Measurements from ENCODE around the gene CHRNB2.

The CHRNB2 gene

GRCh38 chr1:154595621-154596020 is 28.0 kb downstream of the CHRNB2 start:
- H3K4me1 ChIP-seq (ENCODE audit: insufficient read depth, poor library complexity, severe bottlenecking): no peaks in the 10 kb centered on the region
- no peak overlapping the region for H3K27ac ChIP-seq (ENCODE audit: poor library complexity, severe bottlenecking)
- ATAC-seq (ENCODE audit: low read depth) (peak; percentile 79), DNase-seq (ENCODE audit: low spot score) (no peak)
- H3K4me3 ChIP-seq (ENCODE audit: severe bottlenecking): no peak overlapping the region
- H3K36me3 ChIP-seq (ENCODE audit: low read depth): peaks cover 98% of the 10 kb centered on the region
- H3K9me3 ChIP-seq (ENCODE audit: severe bottlenecking): no peaks in the 10 kb centered on the region
- TF ChIP-seq, protein P1, sequence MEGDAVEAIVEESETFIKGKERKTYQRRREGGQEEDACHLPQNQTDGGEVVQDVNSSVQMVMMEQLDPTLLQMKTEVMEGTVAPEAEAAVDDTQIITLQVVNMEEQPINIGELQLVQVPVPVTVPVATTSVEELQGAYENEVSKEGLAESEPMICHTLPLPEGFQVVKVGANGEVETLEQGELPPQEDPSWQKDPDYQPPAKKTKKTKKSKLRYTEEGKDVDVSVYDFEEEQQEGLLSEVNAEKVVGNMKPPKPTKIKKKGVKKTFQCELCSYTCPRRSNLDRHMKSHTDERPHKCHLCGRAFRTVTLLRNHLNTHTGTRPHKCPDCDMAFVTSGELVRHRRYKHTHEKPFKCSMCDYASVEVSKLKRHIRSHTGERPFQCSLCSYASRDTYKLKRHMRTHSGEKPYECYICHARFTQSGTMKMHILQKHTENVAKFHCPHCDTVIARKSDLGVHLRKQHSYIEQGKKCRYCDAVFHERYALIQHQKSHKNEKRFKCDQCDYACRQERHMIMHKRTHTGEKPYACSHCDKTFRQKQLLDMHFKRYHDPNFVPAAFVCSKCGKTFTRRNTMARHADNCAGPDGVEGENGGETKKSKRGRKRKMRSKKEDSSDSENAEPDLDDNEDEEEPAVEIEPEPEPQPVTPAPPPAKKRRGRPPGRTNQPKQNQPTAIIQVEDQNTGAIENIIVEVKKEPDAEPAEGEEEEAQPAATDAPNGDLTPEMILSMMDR (IDR thresholded peaks at IDR 0.05; ENCODE audit: poor library complexity, severe bottlenecking): no peak
- no peaks in the 10 kb centered on the region for H3K27me3 ChIP-seq (ENCODE audit: insufficient read depth, poor library complexity, severe bottlenecking)

GRCh38 chr1:154598871-154599635 is 31.5 kb downstream of the CHRNB2 start:
- no peaks in the 10 kb centered on the region for H3K9me3 ChIP-seq (ENCODE audit: severe bottlenecking)
- DNase-seq (ENCODE audit: low spot score): no peak
- ATAC-seq (ENCODE audit: low read depth): no peak

DNA sequence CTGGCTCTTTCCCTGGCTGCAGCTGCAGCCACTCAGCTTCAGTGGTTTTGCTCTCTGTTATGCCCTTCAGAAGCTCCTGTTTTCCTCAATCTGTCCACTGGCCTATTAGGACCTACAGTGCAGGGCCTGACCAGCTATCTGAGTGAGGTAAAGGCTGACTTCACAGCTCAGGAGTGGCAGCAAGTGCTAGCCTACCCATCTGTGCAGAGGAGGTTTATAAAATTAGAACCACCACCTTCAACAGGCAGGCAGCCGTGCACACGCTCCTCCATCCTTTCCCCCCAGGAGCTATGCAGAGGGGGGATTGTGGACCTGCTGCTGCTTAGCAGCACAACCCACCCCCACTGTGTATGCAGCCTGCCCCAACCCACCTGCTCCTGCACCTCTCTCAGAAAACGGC is 32.1 kb downstream of the CHRNB2 start:
- no peaks in the 10 kb centered on the region for H3K4me1 ChIP-seq (ENCODE audit: insufficient read depth, poor library complexity, severe bottlenecking)
- H3K36me3 ChIP-seq (ENCODE audit: low read depth): peaks cover 82% of the 10 kb centered on the region
- no peak for DNase-seq (ENCODE audit: low spot score)
- no peak overlapping the region for H3K4me3 ChIP-seq (ENCODE audit: severe bottlenecking)
- TF ChIP-seq, protein P1 (IDR thresholded peaks at IDR 0.05; ENCODE audit: poor library complexity, severe bottlenecking): no peak
- no peak overlapping the region for H3K27ac ChIP-seq (ENCODE audit: poor library complexity, severe bottlenecking)
- no peaks in the 10 kb centered on the region for H3K9me3 ChIP-seq (ENCODE audit: severe bottlenecking)
- no peak for ATAC-seq (ENCODE audit: low read depth)
- no peaks in the 10 kb centered on the region for H3K27me3 ChIP-seq (ENCODE audit: insufficient read depth, poor library complexity, severe bottlenecking)

More at GRCh38 chr1:154598871-154599635, 31.5 kb downstream of the CHRNB2 start:
- H3K4me3 ChIP-seq (ENCODE audit: severe bottlenecking): no peak overlapping the region
- TF ChIP-seq, protein P1 (IDR thresholded peaks at IDR 0.05; ENCODE audit: poor library complexity, severe bottlenecking): no peak
- peaks cover 88% of the 10 kb centered on the region for H3K36me3 ChIP-seq (ENCODE audit: low read depth)
- H3K27me3 ChIP-seq (ENCODE audit: insufficient read depth, poor library complexity, severe bottlenecking): no peaks in the 10 kb centered on the region
- no peaks in the 10 kb centered on the region for H3K4me1 ChIP-seq (ENCODE audit: insufficient read depth, poor library complexity, severe bottlenecking)
- H3K27ac ChIP-seq (ENCODE audit: poor library complexity, severe bottlenecking): no peak overlapping the region

GRCh38 chr1:154603317-154603716 is 35.7 kb downstream of the CHRNB2 start:
- DNase-seq (ENCODE audit: low spot score): no peak
- H3K36me3 ChIP-seq (ENCODE audit: low read depth): peaks cover 56% of the 10 kb centered on the region
- no peak for ATAC-seq (ENCODE audit: low read depth)
- TF ChIP-seq, protein P1 (IDR thresholded peaks at IDR 0.05; ENCODE audit: poor library complexity, severe bottlenecking): no peak
- no peaks in the 10 kb centered on the region for H3K4me1 ChIP-seq (ENCODE audit: insufficient read depth, poor library complexity, severe bottlenecking)
- no peak overlapping the region for H3K27ac ChIP-seq (ENCODE audit: poor library complexity, severe bottlenecking)
- no peak overlapping the region for H3K4me3 ChIP-seq (ENCODE audit: severe bottlenecking)
- no peaks in the 10 kb centered on the region for H3K27me3 ChIP-seq (ENCODE audit: insufficient read depth, poor library complexity, severe bottlenecking)
- H3K9me3 ChIP-seq (ENCODE audit: severe bottlenecking): no peaks in the 10 kb centered on the region

DNA sequence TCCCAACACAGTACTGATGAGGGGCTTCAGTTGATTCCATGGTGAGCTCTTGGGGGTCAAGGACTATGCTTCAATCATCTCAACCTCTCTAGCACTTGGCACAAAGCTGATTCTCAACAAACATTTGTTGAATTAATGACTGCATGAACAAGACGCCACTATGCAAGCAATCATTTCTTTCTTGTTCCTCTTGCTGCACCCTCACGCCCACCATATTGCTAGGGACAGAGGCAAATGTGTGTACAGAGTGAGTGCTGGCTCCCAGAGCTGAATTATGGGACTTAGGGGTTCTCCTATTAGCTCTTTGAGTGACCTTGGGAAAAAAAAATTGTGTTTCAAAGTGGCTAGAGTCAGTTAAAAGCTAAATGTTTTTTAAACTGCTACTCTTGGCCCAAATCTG is 38.0 kb downstream of the CHRNB2 start:
- Histone ChIP-seq H3K27ac (ENCODE audit: poor library complexity, severe bottlenecking) (no peak overlapping the region), H3K4me3 (ENCODE audit: severe bottlenecking) (no peak overlapping the region), H3K36me3 (ENCODE audit: low read depth) (peaks cover 34% of the 10 kb centered on the region), H3K27me3 (ENCODE audit: insufficient read depth, poor library complexity, severe bottlenecking) (no peaks in the 10 kb centered on the region), H3K4me1 (ENCODE audit: insufficient read depth, poor library complexity, severe bottlenecking) (peaks cover 5% of the 10 kb centered on the region), H3K9me3 (ENCODE audit: severe bottlenecking) (no peaks in the 10 kb centered on the region)
- ATAC-seq (ENCODE audit: low read depth) (no peak), DNase-seq (ENCODE audit: low spot score) (no peak)
- TF ChIP-seq, protein P1 (IDR thresholded peaks at IDR 0.05; ENCODE audit: poor library complexity, severe bottlenecking): no peak

Data from RWPE2 (cell line).